Measurements from ENCODE around the gene KLRC3. TPM values are rescaled to one million over a fixed set of nuclear protein-coding genes. Genes with fewer than 3 reads are reported as not detected.
"Not testable (repeated sequence)": the region's sequence is repeated elsewhere in the genome, so short reads cannot be mapped to it uniquely, and the experiment has no call there.

KLRC3 gene
- total and polyA plus RNA-seq, 2 of the 13 experiments (the other 11 are each of a cell fraction or from before 2014, with no cell fraction given): not detected

- Histone ChIP-seq H3K9me3 (ENCODE audit: low read length) (no peaks in the 10 kb centered on the region), H3K4me2 (ENCODE audit: low read depth, low read length) (no peak overlapping the region), H4K20me1 (ENCODE audit: insufficient read depth, low read length) (no peaks in the 10 kb centered on the region), H3K79me2 (ENCODE audit: insufficient read depth, low read length) (no peaks in the 10 kb centered on the region), H3K4me3 (replicated peaks in 1 of 3; ENCODE audit: insufficient read depth in 1 of 3, low read depth in 2 of 3, low read length in 3 of 3) (no peak overlapping the region), H3K9ac (ENCODE audit: insufficient read depth, low read depth, low read length) (no peak overlapping the region), H3K36me3 (replicated peaks in 1 of 2; ENCODE audit: control insufficient read depth in 1 of 2, insufficient read depth in 2 of 2, low read length in 2 of 2) (no peaks in the 10 kb centered on the region), H3K4me1 (ENCODE audit: insufficient read depth, low read length) (no peaks in the 10 kb centered on the region), H2AFZ (ENCODE audit: low read length) (no peak overlapping the region), H3K27ac (ENCODE audit: extremely low read length, insufficient read depth, low read length) (no peak overlapping the region), H3K27me3 (ENCODE audit: control insufficient read depth in 1 of 2, insufficient read depth in 2 of 2, low read length in 2 of 2) (0 out of 5 replicates have a peak, but pooled peaks cover 0 to 3% of the 10 kb centered on the region in 2 experiments)
- WGBS (ENCODE audit: low lambda C conversion rate): 23% methylated on average over 3 of the region's 4 CpGs
- in situ Hi-C loops (cut with HindIII; ENCODE audit: extremely low pct_ligation_motif_present, low pct_unique_long_range_greater_than_20kb): no loop called here
- ChIA-PET POLR2A (no interaction called here), CTCF (ENCODE audit: low intra/inter-chr PET ratio, low total read pairs) (no interaction called here)
- ATAC-seq (no peak), DNase-seq (ENCODE audit: low spot score) (no peak), FAIRE-seq (no peak)
- no TSS peak for BruUV-seq (replicated peaks)
- intact Hi-C loops (cut with micrococcal nuclease; ENCODE audit: unreplicated experiment): no loop called here
- TF ChIP-seq HOXA5 (CRISPR knock-in tag; IDR thresholded peaks at IDR 0.05) (no peak), SUZ12 (IDR thresholded peaks at IDR 0.05; ENCODE audit: low read depth, low read length) (no peak), SP1 (IDR thresholded peaks at IDR 0.05) (no peak), SP1 (CRISPR knock-in tag; IDR thresholded peaks at IDR 0.05) (no peak), ZFP36L1 (CRISPR knock-in tag; IDR thresholded peaks at IDR 0.05) (no peak), SMC3 (IDR thresholded peaks at IDR 0.05; ENCODE audit: low read length) (no peak), ZBTB44 (CRISPR knock-in tag; IDR thresholded peaks at IDR 0.05) (no peak), ZNF777 (CRISPR knock-in tag; IDR thresholded peaks at IDR 0.05) (no peak), CREB1 (IDR thresholded peaks at IDR 0.05) (no peak), CREB1 (CRISPR knock-in tag; IDR thresholded peaks at IDR 0.05) (no peak)
Observed at GRCh38 chr12:10448236-10448635, 27.8 kb upstream of the KLRC3 start.

- not testable (repeated sequence) for ATAC-seq, FAIRE-seq
- WGBS (ENCODE audit: low lambda C conversion rate): 0% methylated on average over 5 of the region's 5 CpGs
Observed at GRCh38 chr12:10446052-10446451, 25.7 kb upstream of the KLRC3 start.

GRCh38 chr12:10441144-10441543, 20.7 kb upstream of the KLRC3 start:
- ATAC-seq; H3K79me2 ChIP-seq (ENCODE audit: insufficient read depth, low read length); H3K27me3 ChIP-seq (ENCODE audit: control insufficient read depth in 1 of 2, insufficient read depth in 2 of 2, low read length in 2 of 2); intact Hi-C loops (cut with micrococcal nuclease; ENCODE audit: unreplicated experiment); H3K4me3 ChIP-seq (replicated peaks in 1 of 3; ENCODE audit: insufficient read depth in 1 of 3, low read depth in 2 of 3, low read length in 3 of 3); H3K27ac ChIP-seq (ENCODE audit: extremely low read length, insufficient read depth, low read length); H3K4me2 ChIP-seq (ENCODE audit: low read depth, low read length); in situ Hi-C loops (cut with HindIII; ENCODE audit: extremely low pct_ligation_motif_present, low pct_unique_long_range_greater_than_20kb); H2AFZ ChIP-seq (ENCODE audit: low read length); H3K9me3 ChIP-seq (ENCODE audit: low read length); H3K36me3 ChIP-seq (replicated peaks in 1 of 2; ENCODE audit: control insufficient read depth in 1 of 2, insufficient read depth in 2 of 2, low read length in 2 of 2); H3K4me1 ChIP-seq (ENCODE audit: insufficient read depth, low read length); BruUV-seq (replicated peaks); CTCF ChIA-PET (ENCODE audit: low intra/inter-chr PET ratio, low total read pairs); H3K9ac ChIP-seq (ENCODE audit: insufficient read depth, low read depth, low read length); DNase-seq (ENCODE audit: low spot score); POLR2A ChIA-PET; H4K20me1 ChIP-seq (ENCODE audit: insufficient read depth, low read length); FAIRE-seq: not testable (repeated sequence)
- WGBS (ENCODE audit: low lambda C conversion rate): 72% methylated on average over 8 of the region's 8 CpGs

More at GRCh38 chr12:10446052-10446451, 25.7 kb upstream of the KLRC3 start:
- H3K4me3 ChIP-seq (replicated peaks in 1 of 3; ENCODE audit: insufficient read depth in 1 of 3, low read depth in 2 of 3, low read length in 3 of 3); DNase-seq (ENCODE audit: low spot score); H3K4me1 ChIP-seq (ENCODE audit: insufficient read depth, low read length); POLR2A ChIA-PET; H3K79me2 ChIP-seq (ENCODE audit: insufficient read depth, low read length); H3K36me3 ChIP-seq (replicated peaks in 1 of 2; ENCODE audit: control insufficient read depth in 1 of 2, insufficient read depth in 2 of 2, low read length in 2 of 2); H3K4me2 ChIP-seq (ENCODE audit: low read depth, low read length); intact Hi-C loops (cut with micrococcal nuclease; ENCODE audit: unreplicated experiment); H4K20me1 ChIP-seq (ENCODE audit: insufficient read depth, low read length); H2AFZ ChIP-seq (ENCODE audit: low read length); in situ Hi-C loops (cut with HindIII; ENCODE audit: extremely low pct_ligation_motif_present, low pct_unique_long_range_greater_than_20kb); H3K27me3 ChIP-seq (ENCODE audit: control insufficient read depth in 1 of 2, insufficient read depth in 2 of 2, low read length in 2 of 2); BruUV-seq (replicated peaks); H3K9ac ChIP-seq (ENCODE audit: insufficient read depth, low read depth, low read length); H3K9me3 ChIP-seq (ENCODE audit: low read length); CTCF ChIA-PET (ENCODE audit: low intra/inter-chr PET ratio, low total read pairs); H3K27ac ChIP-seq (ENCODE audit: extremely low read length, insufficient read depth, low read length): not testable (repeated sequence)

All from HepG2 (cell line).